PC-3 (cell line): ENCODE measurements around the gene NTRK1. TPM values are rescaled to one million over a fixed set of nuclear protein-coding genes. Genes with fewer than 3 reads are reported as not detected.

ENCODE experiments used
- ATAC-seq: fragments of 200-7000 bp; cut with Tn5 transposase; 2 replicates; pipeline ENCODE4 v1.9.1; 2020; ENCODE audit warnings: mild to moderate bottlenecking, moderate library complexity
- BruUV-seq: library from RNA; stranded (reverse); fragments of 400-500 nt; replicated peaks from 2 replicates; lab custom pipeline; 2021; lab: Mats Ljungman, UMichigan
- CTCF ChIA-PET: fragments of 300-600 bp; sonication (Branson Sonifier 250); formaldehyde crosslinking; loops from one replicate; lab custom pipeline; 2022; ENCODE audit warnings: antibody characterized with exemption; lab: Charles Lee
- POLR2A ChIA-PET: fragments of 300-600 bp; sonication (Branson Sonifier 250); formaldehyde crosslinking; loops from one replicate; lab custom pipeline; 2022; ENCODE audit warnings: antibody characterized with exemption; ENCODE audit not compliant: unreplicated experiment; lab: Charles Lee
- DNase-seq: peaks from one replicate; pipeline ENCODE4 v3.0.0-alpha.2; 2015
- H2AFZ ChIP-seq: fragments of 300-600 bp; sonication (generic); 2 replicates; pipeline ENCODE4 v1.6.0; 2016; ENCODE audit warnings: antibody characterized with exemption, low read length
- H3F3A ChIP-seq: fragments of 300-600 bp; sonication (generic); one replicate; pipeline ENCODE4 v1.6.0; 2017; ENCODE audit warnings: antibody characterized with exemption, low read length, control low read depth, mild to moderate bottlenecking; ENCODE audit not compliant: unreplicated experiment
- H3K27ac ChIP-seq: fragments of 300-600 bp; sonication (generic); 2 replicates; pipeline ENCODE4 v1.5.1; 2016; ENCODE audit warnings: mild to moderate bottlenecking, low read length
- H3K27me3 ChIP-seq: fragments of 300-600 bp; sonication (generic); 2 replicates; pipeline ENCODE4 v1.6.1; 2016; ENCODE audit warnings: low read length, mixed read lengths
- H3K36me3 ChIP-seq: fragments of 300-600 bp; sonication (generic); 2 replicates; pipeline ENCODE4 v1.6.1; 2016; ENCODE audit warnings: low read depth, mixed run types, low read length, mixed read lengths
- H3K4me1 ChIP-seq: fragments of 300-600 bp; sonication (generic); 2 replicates; pipeline ENCODE4 v1.5.1; 2016; ENCODE audit warnings: low read length; ENCODE audit not compliant: insufficient read depth
- H3K4me2 ChIP-seq: fragments of 300-600 bp; sonication (generic); 2 replicates; pipeline ENCODE4 v1.6.0; 2016; ENCODE audit warnings: low read length
- H3K4me3 ChIP-seq: fragments of 300-600 bp; sonication (generic); 2 replicates; pipeline ENCODE4 v1.5.1; 2016; ENCODE audit warnings: mild to moderate bottlenecking, low read length, mixed read lengths
- H3K79me2 ChIP-seq: fragments of 300-600 bp; sonication (generic); 2 replicates; pipeline ENCODE4 v1.6.1; 2017; ENCODE audit warnings: low read length, mixed read lengths
- H3K9ac ChIP-seq: fragments of 300-600 bp; sonication (generic); 2 replicates; pipeline ENCODE4 v1.6.0; 2016; ENCODE audit warnings: mild to moderate bottlenecking, low read length
- H3K9me2 ChIP-seq: fragments of 300-600 bp; sonication (generic); replicated peaks from 2 replicates; pipeline ENCODE4 v1.6.1; 2016; ENCODE audit warnings: mixed run types, low read length, mixed read lengths
- H3K9me3 ChIP-seq: fragments of 300-600 bp; sonication (generic); 2 replicates; pipeline ENCODE4 v1.6.1; 2016; ENCODE audit warnings: low read length, mixed read lengths
- H4K20me1 ChIP-seq: fragments of 300-600 bp; sonication (generic); 2 replicates; pipeline ENCODE4 v1.6.1; 2016; ENCODE audit warnings: low read length, mixed read lengths
- EZH2 ChIP-seq: fragments of 300-600 bp; sonication (generic); IDR thresholded peaks from one replicate; pipeline ENCODE4 v1.6.1; 2017; ENCODE audit warnings: antibody characterized with exemption, mild to moderate bottlenecking, low read length; ENCODE audit not compliant: unreplicated experiment
- EZH2phosphoT487 ChIP-seq: fragments of 300-600 bp; sonication (generic); IDR thresholded peaks from 2 replicates; pipeline ENCODE4 v1.6.1; 2018; ENCODE audit warnings: mild to moderate bottlenecking, antibody characterized with exemption, low read length, borderline replicate concordance
- intact Hi-C: fragments of 100-400 bp; cut with micrococcal nuclease; formaldehyde crosslinking; loops from 2 replicates; pipeline ENCODE4 v1.9.0; 2023
- total RNA-seq: library from RNA; depleted of rRNA; stranded (reverse); fragments of >200 nt; gene quantifications from 2 replicates; pipeline ENCODE4 v1.2.3, GENCODE V29; 2014
- TF ChIP-seq, protein P1 (sequence below): fragments of 300-600 bp; sonication (generic); conservative IDR thresholded peaks from 2 replicates; pipeline ENCODE4 v1.5.1; 2017; ENCODE audit warnings: antibody characterized with exemption, low read depth, mild to moderate bottlenecking, low read length

The NTRK1 gene
- total RNA-seq, 1 experiment from 2014 or later: 0.15 TPM

DNA sequence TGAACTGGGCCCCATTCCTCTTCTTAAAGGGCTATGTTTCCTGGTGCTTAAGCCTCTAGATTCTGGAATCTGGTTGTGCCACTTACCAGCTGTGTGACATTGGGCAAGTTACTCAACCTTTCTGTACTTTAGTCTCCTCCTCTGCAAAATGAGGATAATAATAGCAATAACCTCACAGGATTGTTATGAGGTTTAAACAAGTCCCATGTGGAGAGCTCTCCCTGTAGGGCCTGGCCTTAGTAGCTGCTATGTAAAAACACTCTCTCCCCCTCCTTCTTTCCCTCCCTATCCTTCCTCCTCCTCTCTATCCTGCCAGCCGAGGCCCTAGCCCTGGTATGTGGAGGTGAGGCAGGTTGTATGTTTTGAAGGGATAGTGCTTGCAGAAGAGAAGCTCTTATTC, 24.6 kb downstream of the NTRK1 start:
- Histone ChIP-seq H3K4me3 (no peak overlapping the region), H3F3A (no peaks in the 10 kb centered on the region), H3K36me3 (no peaks in the 10 kb centered on the region), H3K4me1 (no peaks in the 10 kb centered on the region), H4K20me1 (no peaks in the 10 kb centered on the region), H3K9me2 (no peaks in the 10 kb centered on the region), H3K9me3 (no peaks in the 10 kb centered on the region), H2AFZ (no peak overlapping the region), H3K79me2 (no peaks in the 10 kb centered on the region), H3K4me2 (no peak overlapping the region), H3K27me3 (no peaks in the 10 kb centered on the region), H3K9ac (no peak overlapping the region), H3K27ac (no peak overlapping the region)
- DNase-seq (no peak), ATAC-seq (no peak)
- CTCF ChIA-PET: interaction anchor here (0.6 to 0.8 kb wide), 3 partner anchors 37 to 204 kb away, joined by 3 to 4 read pairs (median 3); partner anchors contain the start of gene CRABP2
- POLR2A ChIA-PET: no interaction called here
- TF ChIP-seq EZH2 (no peak), EZH2phosphoT487 (no peak)
- TF ChIP-seq, protein P1, sequence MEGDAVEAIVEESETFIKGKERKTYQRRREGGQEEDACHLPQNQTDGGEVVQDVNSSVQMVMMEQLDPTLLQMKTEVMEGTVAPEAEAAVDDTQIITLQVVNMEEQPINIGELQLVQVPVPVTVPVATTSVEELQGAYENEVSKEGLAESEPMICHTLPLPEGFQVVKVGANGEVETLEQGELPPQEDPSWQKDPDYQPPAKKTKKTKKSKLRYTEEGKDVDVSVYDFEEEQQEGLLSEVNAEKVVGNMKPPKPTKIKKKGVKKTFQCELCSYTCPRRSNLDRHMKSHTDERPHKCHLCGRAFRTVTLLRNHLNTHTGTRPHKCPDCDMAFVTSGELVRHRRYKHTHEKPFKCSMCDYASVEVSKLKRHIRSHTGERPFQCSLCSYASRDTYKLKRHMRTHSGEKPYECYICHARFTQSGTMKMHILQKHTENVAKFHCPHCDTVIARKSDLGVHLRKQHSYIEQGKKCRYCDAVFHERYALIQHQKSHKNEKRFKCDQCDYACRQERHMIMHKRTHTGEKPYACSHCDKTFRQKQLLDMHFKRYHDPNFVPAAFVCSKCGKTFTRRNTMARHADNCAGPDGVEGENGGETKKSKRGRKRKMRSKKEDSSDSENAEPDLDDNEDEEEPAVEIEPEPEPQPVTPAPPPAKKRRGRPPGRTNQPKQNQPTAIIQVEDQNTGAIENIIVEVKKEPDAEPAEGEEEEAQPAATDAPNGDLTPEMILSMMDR: no peak
- intact Hi-C loops: no loop called here
- BruUV-seq: no TSS peak

DNA sequence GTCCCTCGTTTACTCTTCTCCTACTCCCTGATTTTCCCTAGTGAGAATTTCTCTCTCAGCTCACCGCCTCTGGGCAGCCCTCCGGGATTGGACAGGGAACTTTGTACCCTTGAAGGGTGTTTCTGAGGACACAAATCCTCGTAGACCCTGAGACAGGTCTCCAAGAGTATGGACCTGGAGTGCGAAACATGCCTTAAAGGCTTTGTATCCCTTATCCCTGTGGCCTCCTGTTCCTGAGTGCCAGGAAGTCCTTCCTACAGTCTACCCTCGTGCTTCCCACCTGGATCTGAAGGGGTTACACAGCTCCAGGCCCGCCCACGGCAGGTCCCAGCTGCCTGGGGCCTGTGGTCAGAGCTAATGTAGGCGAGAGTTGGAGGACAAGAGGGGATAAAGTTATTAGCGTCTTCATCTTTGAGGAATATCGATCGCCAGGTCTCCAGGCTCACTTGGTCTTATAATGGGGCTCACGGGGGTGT, 25.3 kb downstream of the NTRK1 start:
- Histone ChIP-seq H3K79me2 (no peaks in the 10 kb centered on the region), H4K20me1 (no peaks in the 10 kb centered on the region), H3K9ac (no peak overlapping the region), H3K36me3 (no peaks in the 10 kb centered on the region), H3K4me3 (no peak overlapping the region), H2AFZ (no peak overlapping the region), H3K27ac (no peak overlapping the region), H3K9me3 (no peaks in the 10 kb centered on the region), H3K4me1 (no peaks in the 10 kb centered on the region), H3F3A (no peaks in the 10 kb centered on the region), H3K27me3 (no peaks in the 10 kb centered on the region), H3K4me2 (no peak overlapping the region), H3K9me2 (no peaks in the 10 kb centered on the region)
- ChIA-PET CTCF (interaction anchor here (0.6 to 0.8 kb wide), 2 partner anchors 38 to 205 kb away, joined by 3 read pairs; no protein-coding TSS in a partner anchor), POLR2A (no interaction called here)
- TF ChIP-seq EZH2phosphoT487 (no peak), EZH2 (no peak)
- TF ChIP-seq, protein P1: no peak
- DNase-seq (no peak), ATAC-seq (no peak)
- BruUV-seq: no TSS peak
- intact Hi-C loops: no loop called here

DNA sequence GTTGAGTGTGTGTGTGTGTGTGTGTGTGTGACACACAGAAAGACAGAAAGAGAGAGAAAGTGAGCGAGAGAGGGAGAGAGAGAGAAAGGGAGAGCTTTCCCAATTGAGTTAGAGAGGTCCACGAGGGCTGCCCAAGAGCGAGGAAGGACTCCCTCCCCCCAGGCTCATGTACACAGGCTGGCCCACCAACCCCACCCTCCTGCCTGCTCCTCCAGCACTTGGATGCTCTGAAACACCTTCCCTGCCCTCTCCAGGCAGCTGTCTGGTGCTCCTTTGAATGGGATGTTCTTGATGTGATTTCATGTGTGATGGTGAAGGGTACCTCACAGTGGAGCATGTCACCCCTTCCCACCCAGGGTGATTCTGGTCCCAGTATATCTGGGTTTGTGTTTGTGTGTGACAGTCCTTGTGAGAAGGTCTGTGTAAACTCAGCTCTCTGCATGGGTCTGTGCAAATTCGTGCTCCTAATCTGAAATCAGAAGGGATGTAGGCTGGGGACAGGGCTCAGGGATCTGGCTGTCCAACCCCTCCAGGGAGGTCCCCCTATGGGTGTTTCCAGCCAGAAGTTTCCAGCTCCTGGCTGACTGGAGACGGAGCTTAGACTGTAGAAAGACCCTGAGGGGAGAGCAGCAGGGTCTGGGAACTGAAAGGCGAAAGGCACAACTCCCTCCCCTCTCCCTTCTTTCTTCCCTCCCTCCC, 26.1 kb downstream of the NTRK1 start:
- no peaks in the 10 kb centered on the region for H4K20me1 ChIP-seq
- H3K4me2 ChIP-seq: no peak overlapping the region
- H2AFZ ChIP-seq: no peak overlapping the region
- no peaks in the 10 kb centered on the region for H3K27me3 ChIP-seq
- H3F3A ChIP-seq: no peaks in the 10 kb centered on the region
- CTCF ChIA-PET: interaction anchor here (0.6 kb wide), 1 partner anchor 197 kb away, joined by 6 read pairs; no protein-coding TSS in a partner anchor
- H3K79me2 ChIP-seq: no peaks in the 10 kb centered on the region
- DNase-seq: no peak
- H3K4me3 ChIP-seq: no peak overlapping the region
- H3K9me2 ChIP-seq: no peaks in the 10 kb centered on the region
- BruUV-seq: no TSS peak
- POLR2A ChIA-PET: no interaction called here
- no peak for ATAC-seq
- TF ChIP-seq, protein P1: no peak
- TF ChIP-seq EZH2 (no peak), EZH2phosphoT487 (no peak)
- intact Hi-C loops: no loop called here
- no peaks in the 10 kb centered on the region for H3K4me1 ChIP-seq
- no peaks in the 10 kb centered on the region for H3K9me3 ChIP-seq
- H3K27ac ChIP-seq: no peak overlapping the region
- no peak overlapping the region for H3K9ac ChIP-seq
- H3K36me3 ChIP-seq: no peaks in the 10 kb centered on the region
